Activated CD4-positive, alpha-beta T cell treated with anti-CD3 and anti-CD28 coated beads, Interleukin-2, amount 10 ng/mL, durations not matched to agents 24 days and 14 days (primary cell): Measurements from ENCODE around the gene PCNT. TPM values are rescaled to one million over a fixed set of nuclear protein-coding genes. Genes with fewer than 3 reads are reported as not detected.
A peak's percentile ranks its signal among the peaks of the same experiment; 100 is the strongest.
"Not testable (repeated sequence)": the region's sequence is repeated elsewhere in the genome, so short reads cannot be mapped to it uniquely, and the experiment has no call there.

ENCODE experiments used
- DNase-seq: peaks from one replicate; pipeline ENCODE4 v3.0.0; 2022
- H3K27ac Mint-ChIP-seq: one replicate; pipeline ENCODE4 v1.8.0; 2022; ENCODE audit warnings: mild to moderate bottlenecking, mixed read lengths
- H3K27me3 Mint-ChIP-seq: one replicate; pipeline ENCODE4 v1.8.0; 2022; ENCODE audit warnings: mixed read lengths
- H3K36me3 Mint-ChIP-seq: one replicate; pipeline ENCODE4 v1.8.0; 2022; ENCODE audit warnings: low read depth, mild to moderate bottlenecking, mixed read lengths
- H3K4me1 Mint-ChIP-seq: one replicate; pipeline ENCODE4 v1.8.0; 2021; ENCODE audit warnings: mixed read lengths
- H3K4me3 Mint-ChIP-seq: one replicate; pipeline ENCODE4 v1.8.0; 2022; ENCODE audit warnings: mild to moderate bottlenecking, moderate library complexity, mixed read lengths
- H3K9me3 Mint-ChIP-seq: one replicate; pipeline ENCODE4 v1.8.0; 2021; ENCODE audit warnings: mixed read lengths
- intact Hi-C: fragments of 100-400 bp; cut with micrococcal nuclease; formaldehyde crosslinking; loops from one replicate; pipeline ENCODE4 v1.15.1; 2023
- total RNA-seq: library from RNA; stranded (reverse); gene quantifications from 2 replicates; pipeline ENCODE4 v1.2.3, GENCODE V29; 2022

The PCNT gene
- total RNA-seq, 1 donor from 2014 or later = 52.0 TPM

DNA sequence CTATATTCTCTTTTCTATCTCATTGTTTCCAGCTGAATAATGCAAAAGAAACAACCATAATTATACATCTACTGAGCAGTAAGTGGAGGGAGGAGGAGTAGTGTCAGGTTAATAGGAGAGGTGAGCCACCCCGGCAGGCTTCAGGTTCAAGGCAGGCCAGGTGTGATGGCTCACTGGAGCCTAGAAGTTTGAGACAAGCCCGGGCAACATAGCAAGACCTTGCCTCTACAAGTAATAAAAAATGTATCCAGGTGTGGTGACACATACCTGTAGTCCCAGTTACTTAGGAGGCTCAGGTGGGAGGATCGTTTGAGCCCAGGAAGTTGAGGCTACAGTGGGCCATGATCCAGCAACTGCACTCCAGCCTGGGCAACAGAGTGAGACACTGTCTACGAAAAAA lies 132.8 kb downstream of the PCNT start:
- DNase-seq = no peak
- Mint-ChIP-seq H3K27me3 (no peaks in the 10 kb centered on the region), H3K36me3 (peaks cover 31% of the 10 kb centered on the region), H3K4me3 (peak overlapping the region; percentile 69), H3K27ac (no peak overlapping the region), H3K4me1 (peaks cover 30% of the 10 kb centered on the region), H3K9me3 (no peaks in the 10 kb centered on the region)
- intact Hi-C loops = loop anchor here (5.0 kb wide), 1 partner anchor 314 kb away; no protein-coding TSS in a partner anchor

DNA sequence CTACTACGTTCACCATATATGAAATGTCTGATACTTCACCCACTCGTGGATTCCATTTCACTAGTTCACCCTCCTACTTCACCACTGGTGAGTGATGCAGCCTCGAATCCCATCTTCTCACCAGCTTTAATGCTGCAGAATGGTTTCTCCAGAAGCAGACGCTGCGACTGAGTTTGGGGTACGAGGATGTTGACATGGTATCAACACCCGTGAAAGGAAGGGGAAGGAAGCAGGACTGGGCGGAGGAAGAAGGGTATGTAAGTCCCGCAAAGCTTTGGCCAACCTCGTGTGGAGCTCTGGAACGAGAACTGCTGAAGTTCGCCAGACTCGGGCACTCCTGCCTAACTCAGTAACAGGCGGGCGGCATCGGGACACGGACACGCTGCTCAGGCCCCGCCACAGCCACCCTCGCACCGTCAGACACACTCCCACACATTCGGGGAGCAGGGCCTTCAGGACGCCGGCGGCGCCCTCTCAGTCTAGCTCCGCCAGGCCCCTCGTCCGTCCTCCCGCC lies 133.9 kb downstream of the PCNT start:
- Mint-ChIP-seq H3K4me1 (peaks cover 37% of the 10 kb centered on the region), H3K27ac (peak overlapping the region; percentile 96), H3K9me3 (no peaks in the 10 kb centered on the region), H3K36me3 (peaks cover 29% of the 10 kb centered on the region), H3K27me3 (no peaks in the 10 kb centered on the region), H3K4me3 (peak overlapping the region; percentile 92)
- intact Hi-C loops = loop anchor here (1.0 to 5.0 kb wide), 4 partner anchors 133 to 316 kb away; partner anchors contain the start of genes PCNT and YBEY
- DNase-seq = no peak

DNA sequence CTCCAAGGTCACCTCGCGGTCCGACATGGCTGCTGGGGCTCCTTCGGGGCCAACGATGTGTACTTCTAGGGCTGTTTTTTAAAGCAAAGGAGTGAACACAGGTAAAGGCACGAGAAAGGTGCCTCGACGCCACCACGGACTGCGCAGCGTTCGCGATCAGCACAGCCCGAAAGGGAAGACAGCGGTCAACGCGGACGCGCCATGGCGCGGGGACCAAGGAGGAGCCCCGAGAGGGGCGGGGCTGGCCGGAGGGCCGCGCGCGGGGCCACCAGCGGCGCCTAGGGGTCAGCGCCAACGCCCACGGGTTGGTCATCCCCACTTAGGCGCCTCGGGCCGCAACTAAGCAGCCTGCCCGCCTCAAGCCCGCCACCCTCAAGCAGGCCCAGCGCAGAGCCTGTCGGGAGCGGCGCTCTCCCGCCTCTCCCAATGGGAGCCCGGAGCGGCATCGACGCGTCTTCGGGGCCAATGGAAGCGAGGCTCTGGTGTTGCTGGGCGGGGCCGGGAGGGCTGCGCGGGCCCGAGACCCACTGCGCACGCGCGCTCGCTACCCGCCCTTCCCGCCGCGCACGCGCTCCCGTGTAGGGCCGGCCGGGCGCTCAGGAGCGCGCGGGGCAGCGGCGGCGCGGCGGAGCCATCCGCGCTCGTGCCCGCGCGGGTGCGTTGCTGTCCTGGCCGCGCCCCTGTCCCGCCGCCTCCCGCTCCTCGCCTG lies 134.5 kb downstream of the PCNT start, which contains the start of gene DIP2A:
Gene DIP2A (plus strand): TSS at position 577 of the 709 bp plus-strand sequence. CDS start 241 bp downstream, outside the sequence.
- H3K27me3 Mint-ChIP-seq = no peaks in the 10 kb centered on the region
- DNase-seq = peak; percentile 98
- H3K9me3 Mint-ChIP-seq = no peaks in the 10 kb centered on the region
- H3K4me3 Mint-ChIP-seq = peak within 1 kb of the TSS; percentile 93
- peak within 1 kb of the TSS; percentile 96 for H3K27ac Mint-ChIP-seq
- H3K36me3 Mint-ChIP-seq = peaks cover 28% of the 10 kb centered on the region
- intact Hi-C loops = loop anchor here (1.0 to 5.0 kb wide), 4 partner anchors 134 to 316 kb away; partner anchors contain the start of genes PCNT and YBEY
- H3K4me1 Mint-ChIP-seq = peaks cover 37% of the 10 kb centered on the region

DNA sequence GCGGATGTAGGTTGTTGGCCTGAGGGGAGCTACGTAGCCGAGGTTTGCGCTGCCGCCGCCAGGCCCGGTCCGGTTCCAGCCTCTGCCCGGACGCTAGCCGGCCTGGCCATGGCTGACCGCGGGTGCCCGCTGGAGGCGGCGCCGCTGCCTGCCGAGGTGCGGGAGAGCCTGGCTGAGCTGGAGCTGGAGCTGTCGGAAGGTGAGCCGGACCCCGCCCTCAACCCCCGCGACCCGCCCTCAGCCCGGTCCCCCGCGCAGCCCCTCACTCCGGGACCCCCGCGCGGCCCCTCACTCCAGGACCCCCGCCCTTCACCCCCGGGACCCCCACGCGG lies 135.0 kb downstream of the PCNT start:
- Mint-ChIP-seq H3K36me3 (peaks cover 28% of the 10 kb centered on the region), H3K9me3 (no peaks in the 10 kb centered on the region), H3K27ac (peak overlapping the region; percentile 80), H3K4me1 (peaks cover 37% of the 10 kb centered on the region), H3K4me3 (peak overlapping the region; percentile 93), H3K27me3 (no peaks in the 10 kb centered on the region)
- intact Hi-C loops = loop anchor here (2.0 to 5.0 kb wide), 2 partner anchors 134 to 317 kb away; partner anchors contain the start of gene PCNT
- no peak for DNase-seq

DNA sequence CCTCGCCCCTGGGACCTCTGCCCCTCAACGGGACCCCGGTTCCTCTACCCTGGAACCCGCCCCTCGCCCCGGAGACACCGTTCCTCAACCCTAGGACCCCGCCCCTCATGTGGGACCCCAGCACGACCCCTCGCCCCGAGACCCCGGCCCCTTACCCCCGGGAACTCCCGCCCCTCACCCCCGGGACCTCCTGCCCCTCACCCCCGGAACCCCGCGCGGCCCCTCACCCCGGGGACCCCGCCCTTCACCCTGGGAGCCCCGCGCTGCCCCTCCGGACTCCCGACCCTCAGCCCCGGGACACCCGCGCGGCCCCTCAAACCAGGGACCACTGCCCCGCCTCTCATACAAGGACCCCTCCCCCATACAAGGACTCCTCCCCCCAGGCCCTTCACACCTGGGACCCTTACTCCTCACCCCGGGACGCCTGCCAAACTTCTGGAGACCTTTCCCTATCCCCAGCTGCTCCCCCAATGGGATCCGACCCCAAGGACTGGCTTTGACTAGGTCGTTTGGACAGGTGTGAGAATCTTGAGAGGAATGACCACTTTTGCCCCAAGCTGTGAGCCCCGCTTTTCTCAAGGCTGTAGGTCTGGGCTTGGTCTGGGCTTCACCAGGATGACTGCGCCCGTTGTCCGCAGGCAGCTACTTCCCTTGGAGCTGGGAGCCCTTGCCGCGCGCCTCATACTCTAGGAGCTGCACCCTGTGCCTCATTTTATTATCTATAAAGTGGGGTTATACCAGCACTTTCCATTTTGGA lies 135.6 kb downstream of the PCNT start:
- Mint-ChIP-seq H3K4me1 (peaks cover 37% of the 10 kb centered on the region), H3K27me3 (no peaks in the 10 kb centered on the region), H3K9me3 (no peaks in the 10 kb centered on the region), H3K27ac (peak overlapping the region; percentile 85), H3K4me3 (peak overlapping the region; percentile 93), H3K36me3 (peaks cover 28% of the 10 kb centered on the region)
- intact Hi-C loops = loop anchor here (2.0 to 5.0 kb wide), 2 partner anchors 135 to 317 kb away; partner anchors contain the start of gene PCNT
- peak; percentile 67 for DNase-seq

DNA sequence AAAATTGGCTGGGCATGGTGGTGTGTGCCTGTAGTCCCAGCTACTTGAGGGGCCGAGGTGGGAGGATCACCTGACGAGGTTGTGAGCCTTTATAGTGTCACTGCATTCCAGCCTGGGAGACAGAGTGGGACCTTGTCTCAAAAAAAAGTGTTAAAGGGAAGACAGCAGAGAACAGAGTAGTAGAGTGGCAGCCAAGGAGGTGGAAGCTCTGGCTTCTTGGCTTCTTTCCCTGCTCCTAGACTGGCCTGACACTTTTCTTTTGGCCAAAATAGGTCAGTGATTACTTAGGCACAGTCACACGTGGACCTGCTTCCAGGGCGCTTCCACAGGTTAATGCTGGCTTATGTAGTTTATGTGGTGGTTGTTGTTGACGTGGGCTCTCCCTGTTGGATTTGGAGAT lies 138.0 kb downstream of the PCNT start:
- intact Hi-C loops = no loop called here
- Mint-ChIP-seq H3K27ac (no peak overlapping the region), H3K9me3 (no peaks in the 10 kb centered on the region), H3K36me3 (peaks cover 19% of the 10 kb centered on the region), H3K27me3 (no peaks in the 10 kb centered on the region), H3K4me1 (peaks cover 23% of the 10 kb centered on the region), H3K4me3 (no peak overlapping the region)
- no peak for DNase-seq

DNA sequence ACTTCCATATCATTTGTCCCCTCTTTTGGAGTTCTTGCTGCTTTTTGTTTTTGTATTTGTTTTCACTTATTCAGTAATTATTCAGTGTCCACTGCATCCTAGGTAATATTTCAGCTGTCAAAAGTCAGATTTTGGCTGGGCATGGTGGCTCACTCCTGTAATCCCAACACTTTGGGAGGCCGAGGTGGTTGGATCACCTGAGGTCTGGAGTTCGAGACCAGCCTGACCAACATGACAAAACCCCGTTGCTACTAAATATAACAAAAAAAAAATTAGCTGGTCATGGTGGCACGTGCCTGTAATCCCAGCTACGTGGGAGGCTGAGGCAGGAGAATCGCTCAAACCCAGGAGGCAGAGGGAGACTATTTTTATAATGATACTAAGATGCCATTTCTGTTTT lies 141.2 kb downstream of the PCNT start:
- H3K4me3 Mint-ChIP-seq, H3K27me3 Mint-ChIP-seq, H3K9me3 Mint-ChIP-seq, intact Hi-C loops, H3K27ac Mint-ChIP-seq, DNase-seq: not testable (repeated sequence)
- Mint-ChIP-seq H3K36me3 (peaks cover 19% of the 10 kb centered on the region), H3K4me1 (peaks cover 16% of the 10 kb centered on the region)

DNA sequence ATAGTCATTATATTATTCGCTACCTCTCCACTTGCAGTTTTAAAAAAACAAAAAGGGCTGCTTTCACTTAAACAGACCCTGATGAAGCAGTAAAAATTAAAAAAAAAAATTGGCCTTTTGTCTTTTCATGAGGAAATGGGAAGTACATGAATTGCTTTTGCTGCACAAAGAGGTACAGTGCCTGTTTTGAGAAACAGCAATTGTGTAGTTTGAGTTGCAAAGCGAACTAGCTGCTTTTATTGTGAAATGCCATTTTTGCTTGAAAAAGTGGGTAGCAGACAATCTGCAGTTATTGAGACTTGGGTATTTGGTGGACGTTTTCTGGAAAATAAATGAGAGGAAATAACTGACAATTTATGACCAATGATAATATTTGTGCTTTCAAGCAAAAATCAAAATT lies 141.7 kb downstream of the PCNT start:
- H3K4me1 Mint-ChIP-seq = peaks cover 16% of the 10 kb centered on the region
- DNase-seq = no peak
- no peak overlapping the region for H3K4me3 Mint-ChIP-seq
- no peaks in the 10 kb centered on the region for H3K27me3 Mint-ChIP-seq
- intact Hi-C loops = no loop called here
- H3K9me3 Mint-ChIP-seq = no peaks in the 10 kb centered on the region
- no peak overlapping the region for H3K27ac Mint-ChIP-seq
- H3K36me3 Mint-ChIP-seq = peaks cover 19% of the 10 kb centered on the region

DNA sequence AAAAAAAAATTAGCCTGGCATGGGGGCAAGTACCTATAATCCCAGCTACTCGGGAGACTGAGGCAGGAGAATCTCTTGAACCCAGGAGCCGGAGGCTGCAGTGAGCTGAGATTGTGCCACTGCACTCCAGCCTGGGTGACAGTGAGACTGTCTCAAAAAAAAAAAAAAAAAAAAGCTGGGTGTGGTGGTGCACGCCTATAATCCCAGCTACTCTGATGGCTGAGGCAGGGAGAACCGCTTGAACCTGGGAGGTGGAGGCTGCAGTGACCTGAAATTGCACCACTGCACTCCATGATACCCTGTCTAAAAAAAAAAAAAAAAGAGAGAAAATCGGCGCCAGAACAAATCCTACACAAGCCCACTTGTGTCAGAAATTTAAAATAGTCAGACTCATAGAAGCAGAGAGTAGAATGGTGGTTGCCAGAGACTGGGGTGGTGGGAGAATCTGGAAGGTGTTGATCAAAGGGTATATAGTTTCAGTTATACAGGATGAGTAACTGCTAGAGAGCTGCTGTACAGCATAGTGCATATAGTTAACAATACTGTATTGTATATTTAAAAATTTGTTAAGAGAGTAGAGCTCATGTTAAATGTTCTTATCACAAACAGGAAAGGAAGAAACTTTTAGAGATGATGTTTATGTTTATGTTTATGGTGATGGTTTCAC lies 144.3 kb downstream of the PCNT start:
- no peaks in the 10 kb centered on the region for H3K27me3 Mint-ChIP-seq
- peaks cover 9% of the 10 kb centered on the region for H3K4me1 Mint-ChIP-seq
- DNase-seq = no peak
- no peaks in the 10 kb centered on the region for H3K9me3 Mint-ChIP-seq
- intact Hi-C loops = no loop called here
- H3K4me3 Mint-ChIP-seq = no peak overlapping the region
- peaks cover 16% of the 10 kb centered on the region for H3K36me3 Mint-ChIP-seq
- H3K27ac Mint-ChIP-seq = no peak overlapping the region

DNA sequence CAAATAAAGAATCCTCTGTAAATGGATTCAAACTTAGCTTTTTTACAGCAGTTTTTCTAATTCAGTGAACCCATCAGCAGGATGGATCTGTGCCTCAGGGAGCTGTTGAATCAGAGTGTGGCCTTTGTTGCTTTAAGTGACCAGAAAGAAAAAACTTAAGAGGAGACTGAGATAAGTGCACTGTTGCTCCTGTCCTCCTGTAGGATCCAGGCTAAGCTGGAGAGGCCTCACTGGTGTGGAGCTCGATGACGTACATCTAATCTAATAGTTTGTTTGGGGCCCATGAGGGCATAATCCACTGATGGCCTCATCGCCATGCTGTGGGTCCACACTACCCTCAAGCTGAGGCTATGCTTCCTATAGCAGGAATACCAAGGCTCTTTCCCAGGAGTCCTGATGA lies 145.3 kb downstream of the PCNT start:
- peaks cover 16% of the 10 kb centered on the region for H3K36me3 Mint-ChIP-seq
- no peaks in the 10 kb centered on the region for H3K9me3 Mint-ChIP-seq
- no peak overlapping the region for H3K4me3 Mint-ChIP-seq
- no peak for DNase-seq
- H3K4me1 Mint-ChIP-seq = peaks cover 13% of the 10 kb centered on the region
- no peaks in the 10 kb centered on the region for H3K27me3 Mint-ChIP-seq
- intact Hi-C loops = no loop called here
- no peak overlapping the region for H3K27ac Mint-ChIP-seq

DNA sequence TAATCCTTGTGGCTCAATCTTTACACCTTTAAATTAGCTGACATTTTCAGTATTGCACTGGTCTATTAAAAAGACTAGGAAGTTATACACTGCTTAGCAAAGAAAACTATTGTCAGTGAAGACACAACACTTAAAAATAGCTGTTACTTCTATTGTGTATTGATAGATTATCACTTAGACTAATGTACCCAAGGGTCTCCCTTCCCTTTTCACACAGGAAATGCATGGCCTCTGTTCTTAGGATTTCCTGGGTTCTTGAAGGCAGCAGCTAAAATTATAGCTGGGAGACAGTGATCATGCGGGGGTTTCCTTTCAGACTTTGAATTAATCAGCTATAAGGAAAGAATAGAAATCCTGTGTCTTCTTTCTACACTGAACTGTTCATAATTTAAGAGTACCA lies 147.6 kb downstream of the PCNT start:
- intact Hi-C loops = no loop called here
- Mint-ChIP-seq H3K27me3 (no peaks in the 10 kb centered on the region), H3K4me3 (no peak overlapping the region), H3K9me3 (no peaks in the 10 kb centered on the region), H3K4me1 (peaks cover 18% of the 10 kb centered on the region), H3K36me3 (peaks cover 12% of the 10 kb centered on the region), H3K27ac (no peak overlapping the region)
- DNase-seq = no peak

DNA sequence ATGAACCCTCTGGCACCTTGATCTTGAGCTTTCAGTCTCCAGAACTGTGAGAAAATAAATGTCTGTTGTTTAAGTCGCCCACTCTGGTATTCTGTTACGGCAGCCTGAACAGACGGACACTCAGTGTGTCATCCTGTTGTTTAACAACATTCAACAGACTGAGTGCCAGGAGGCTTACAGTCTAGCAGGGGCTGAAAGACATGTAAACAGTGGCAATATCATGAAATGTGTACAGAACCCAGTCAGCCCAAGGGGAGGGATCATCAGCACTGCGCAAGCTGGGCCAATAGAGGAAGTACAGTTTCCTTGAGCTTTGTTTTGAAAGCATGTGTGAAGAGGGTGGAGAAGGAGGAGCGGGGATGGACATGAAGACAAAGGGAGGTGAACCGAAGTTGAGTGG lies 148.3 kb downstream of the PCNT start:
- Mint-ChIP-seq H3K9me3 (no peaks in the 10 kb centered on the region), H3K4me1 (peaks cover 18% of the 10 kb centered on the region), H3K27me3 (no peaks in the 10 kb centered on the region), H3K27ac (no peak overlapping the region), H3K4me3 (no peak overlapping the region), H3K36me3 (peaks cover 14% of the 10 kb centered on the region)
- intact Hi-C loops = no loop called here
- DNase-seq = no peak

DNA sequence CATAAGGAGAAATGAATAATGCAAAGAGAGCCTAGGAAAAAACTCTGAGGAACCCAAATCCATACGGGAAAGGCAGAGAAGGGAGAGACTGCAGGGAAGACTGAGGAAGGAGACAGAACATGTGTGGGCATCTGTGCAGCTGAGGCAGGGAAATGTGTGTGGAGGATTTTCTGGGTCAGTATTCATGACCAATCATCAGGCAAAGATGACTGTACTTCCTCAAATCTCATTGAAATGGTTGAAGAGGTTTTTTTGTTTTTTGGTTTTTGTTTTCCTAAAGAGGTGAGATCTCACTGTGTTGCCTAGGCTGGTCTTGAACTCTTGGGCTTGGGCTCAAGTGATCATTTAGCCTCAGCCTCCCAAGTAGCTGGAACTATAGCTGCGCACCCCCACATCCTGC lies 150.4 kb downstream of the PCNT start:
- intact Hi-C loops = no loop called here
- Mint-ChIP-seq H3K36me3 (peaks cover 13% of the 10 kb centered on the region), H3K9me3 (no peaks in the 10 kb centered on the region), H3K27ac (no peak overlapping the region), H3K27me3 (no peaks in the 10 kb centered on the region), H3K4me1 (peaks cover 14% of the 10 kb centered on the region), H3K4me3 (no peak overlapping the region)
- no peak for DNase-seq
